NCI-H146 (cell line): ENCODE results near the gene COL4A2.

ENCODE experiments used
- DNase-seq: peaks from one replicate; lab custom pipeline; 2025; lab: John Stamatoyannopoulos, UW

Gene COL4A2

DNA sequence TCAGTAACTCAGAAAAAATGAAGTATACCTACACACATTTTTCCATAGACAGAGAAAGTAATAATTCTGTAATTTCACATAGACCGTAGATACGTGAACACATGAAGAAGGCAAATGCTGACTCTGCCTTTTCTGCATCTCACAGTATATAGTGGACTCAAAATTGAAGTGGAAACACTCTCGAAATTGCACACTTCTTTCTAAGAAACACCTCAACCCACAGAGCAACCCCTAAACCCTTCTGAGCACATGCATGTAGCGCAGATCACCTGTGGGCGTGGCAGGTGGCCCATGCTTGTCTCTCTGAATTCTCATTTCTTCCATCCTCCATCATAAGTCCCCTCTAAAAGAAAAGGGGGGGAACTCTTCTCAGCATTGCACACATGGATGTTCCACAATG lies 34.9 kb upstream of the COL4A2 start:
- DNase-seq: no peak

DNA sequence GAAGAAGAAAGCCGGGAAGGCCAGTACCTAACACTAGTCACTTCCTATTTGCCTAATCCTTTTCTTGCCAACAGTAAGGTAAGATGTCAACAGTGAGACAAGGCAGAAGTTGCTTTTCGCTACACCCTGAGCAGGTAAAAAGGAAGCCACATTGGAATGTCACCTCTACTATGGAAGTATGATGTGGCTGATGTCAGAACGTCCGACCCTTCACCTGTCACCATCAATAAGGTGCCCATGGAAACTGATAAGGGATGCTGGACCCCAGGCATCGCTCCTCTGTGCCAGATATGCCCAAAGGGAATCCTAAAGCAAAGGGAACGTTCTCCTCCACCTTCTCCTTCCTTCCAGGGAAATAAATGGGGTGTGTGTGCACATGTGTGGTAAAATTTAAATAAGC lies 34.4 kb upstream of the COL4A2 start:
- no peak for DNase-seq

DNA sequence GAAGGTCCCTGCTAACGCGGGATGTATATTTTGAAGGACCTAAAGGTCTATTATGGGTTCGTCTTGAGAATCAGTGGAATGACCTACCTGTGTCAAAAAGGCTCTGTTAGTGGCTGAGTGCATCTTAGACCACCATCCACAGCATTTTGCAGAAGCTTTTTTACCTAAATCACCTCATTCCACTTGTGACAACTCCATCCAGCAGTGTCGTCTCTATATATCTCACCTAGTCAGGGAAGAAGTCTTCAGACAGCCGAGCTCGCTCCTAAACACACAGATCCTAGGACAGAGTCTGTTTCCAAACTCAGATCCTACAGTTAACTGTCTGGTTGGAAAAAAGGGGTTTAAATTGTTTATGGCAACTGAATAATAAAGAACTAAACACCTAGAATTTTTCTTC lies 33.8 kb upstream of the COL4A2 start:
- no peak for DNase-seq

DNA sequence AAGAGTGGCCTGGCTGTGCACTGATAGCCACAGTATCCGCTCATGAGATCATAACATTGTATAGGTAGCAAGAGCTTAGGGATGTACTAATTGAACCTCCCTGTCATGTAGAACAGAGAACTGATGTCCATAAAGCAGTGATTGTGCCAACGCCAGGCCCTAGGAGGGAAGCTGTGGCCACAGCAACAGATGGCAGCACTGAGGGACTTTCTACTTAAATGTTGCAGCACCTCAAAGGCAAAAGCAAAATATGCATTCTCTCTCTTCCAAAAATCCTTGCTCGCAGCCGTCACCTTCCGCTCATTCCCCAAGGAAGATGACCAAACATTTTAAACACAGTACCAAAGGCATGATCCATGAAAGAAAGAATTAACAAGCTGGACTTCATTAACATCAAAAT lies 32.4 kb upstream of the COL4A2 start:
- no peak for DNase-seq

DNA sequence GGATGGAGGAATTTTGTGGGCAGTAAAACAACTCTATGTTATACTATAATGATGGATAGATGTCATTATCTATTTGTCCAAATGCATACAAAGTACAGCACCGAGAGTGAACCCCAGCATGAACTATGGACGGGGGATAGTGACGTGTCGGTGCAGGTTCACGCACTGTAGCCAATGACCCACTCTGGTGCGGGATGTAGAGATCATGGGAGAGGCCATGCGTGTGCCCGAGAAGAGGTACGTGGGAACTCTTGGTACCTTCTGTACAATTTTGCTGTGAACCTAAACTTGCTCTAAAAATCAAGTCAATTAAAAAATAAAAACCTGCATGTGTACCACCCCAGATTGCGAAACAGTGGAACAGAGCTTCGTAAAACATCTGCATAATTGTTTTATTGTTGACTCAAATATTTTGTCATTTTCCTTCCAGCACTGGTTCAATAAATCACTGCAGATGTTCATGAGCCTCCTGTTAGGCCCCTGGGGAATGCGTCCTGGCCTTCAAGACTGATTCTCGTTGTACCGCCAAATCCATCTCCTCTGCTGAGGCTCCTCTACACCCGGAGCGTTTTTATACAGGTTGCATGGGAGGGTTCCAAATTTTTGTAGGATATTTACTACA lies 31.0 kb upstream of the COL4A2 start:
- DNase-seq: no peak

DNA sequence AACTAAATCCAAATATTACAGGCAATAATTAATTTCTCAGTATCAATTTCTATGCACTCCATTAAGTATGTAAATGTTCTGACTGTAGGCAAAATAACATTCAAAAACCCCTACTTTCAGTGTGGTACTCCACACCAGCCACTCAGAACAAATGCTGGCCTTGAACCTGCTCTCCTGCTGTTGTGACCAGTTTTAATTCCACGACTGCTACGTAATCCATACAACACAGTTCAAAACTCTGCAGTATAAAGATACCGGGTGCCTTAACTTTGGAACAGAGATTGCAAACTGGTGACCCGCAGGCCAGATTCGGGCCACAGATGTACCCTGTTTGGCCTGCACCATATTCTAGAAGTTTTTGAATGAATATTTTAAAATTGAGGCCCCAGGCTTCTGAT lies 30.5 kb upstream of the COL4A2 start:
- DNase-seq: no peak

DNA sequence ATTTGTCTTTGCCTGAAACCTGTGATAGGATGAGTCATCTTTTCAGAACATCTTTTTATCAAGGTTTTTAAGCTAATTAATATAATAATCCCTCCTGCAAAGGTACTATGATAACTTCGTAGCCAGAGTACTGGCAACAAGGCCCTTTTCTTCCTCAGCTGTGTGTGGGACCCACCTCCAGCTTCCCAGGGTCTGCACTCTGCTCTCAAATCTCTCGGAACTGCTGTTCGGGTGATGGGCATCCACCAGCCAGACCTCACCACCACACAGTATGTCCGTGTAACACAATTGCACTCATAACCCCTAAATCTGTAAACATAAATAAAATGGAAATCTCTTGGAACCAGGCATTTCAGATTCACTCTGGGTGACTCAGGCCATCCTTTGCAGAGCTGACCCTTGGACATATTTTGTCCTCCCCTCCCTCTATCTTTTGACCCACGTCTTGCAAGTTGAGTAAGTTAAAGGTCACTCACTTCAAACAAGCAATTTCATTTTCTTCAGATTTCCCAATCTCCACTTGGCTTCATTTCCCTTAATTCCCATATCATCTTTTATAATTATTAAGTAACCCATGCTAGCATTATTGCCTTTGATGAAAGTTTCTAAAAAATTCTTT lies 29.6 kb upstream of the COL4A2 start:
- DNase-seq: no peak

DNA sequence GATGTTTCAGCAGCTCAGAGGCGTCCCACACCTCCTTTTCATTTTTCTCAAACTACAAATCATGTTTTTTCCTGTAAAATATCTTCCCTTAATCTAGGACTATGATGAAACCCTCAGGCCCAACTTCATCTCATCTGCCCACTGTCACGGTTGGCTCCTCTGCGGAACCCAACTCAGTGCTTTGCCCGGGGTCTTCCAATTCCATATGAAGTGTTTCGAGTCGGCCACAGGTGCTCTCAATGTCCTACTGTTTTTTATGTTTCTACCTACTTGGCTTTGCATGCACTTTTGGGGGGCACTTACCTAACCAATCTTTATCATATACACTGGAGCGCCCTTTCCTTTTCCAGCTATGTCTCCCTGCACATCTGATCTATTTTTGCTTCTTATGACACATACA lies 28.2 kb upstream of the COL4A2 start:
- no peak for DNase-seq

DNA sequence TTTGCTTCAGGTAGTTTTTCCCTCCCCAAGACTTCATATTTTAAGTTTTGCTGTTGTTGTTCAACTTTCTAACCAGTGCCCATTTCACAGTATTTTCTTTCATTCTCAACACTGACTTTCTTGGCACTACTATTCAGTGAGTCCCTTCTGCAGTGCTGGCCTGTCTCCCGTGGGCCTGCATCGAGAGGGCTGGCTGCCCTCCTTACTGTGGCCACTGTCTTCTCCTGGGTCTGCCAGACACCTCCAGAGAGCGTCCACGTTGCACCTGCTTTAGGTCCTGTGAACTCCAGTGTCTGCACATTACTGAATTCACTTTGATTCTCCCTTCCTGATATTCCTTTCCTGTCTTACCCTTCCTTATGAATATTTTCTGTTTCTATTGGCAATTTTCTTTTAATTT lies 27.4 kb upstream of the COL4A2 start:
- no peak for DNase-seq

DNA sequence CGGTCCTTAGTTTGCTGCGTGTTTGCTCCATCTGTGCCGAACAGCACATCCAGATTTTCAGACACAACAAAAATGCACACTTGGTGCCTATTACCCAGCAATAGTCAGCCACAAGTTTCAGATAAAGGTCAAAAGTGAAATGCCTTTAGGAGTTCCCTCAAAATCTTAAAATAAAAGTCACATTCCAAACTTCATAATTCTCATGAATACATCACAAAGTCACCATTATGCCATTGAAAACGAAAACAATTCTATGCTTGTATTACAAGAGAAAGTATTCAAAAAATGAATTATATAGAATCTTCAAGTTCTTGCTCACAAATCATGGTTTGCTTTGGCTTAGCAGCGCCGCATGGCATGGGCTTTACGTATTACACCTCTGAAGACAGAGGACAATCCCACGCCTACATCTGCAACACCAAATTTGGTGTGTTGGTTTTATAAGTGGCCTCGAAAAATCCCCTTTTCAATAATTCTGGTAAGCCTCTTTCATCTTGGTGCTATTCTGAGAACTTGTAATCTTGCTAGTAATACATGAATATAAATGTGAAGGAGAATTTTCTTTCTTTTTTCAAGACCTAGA lies 26.8 kb upstream of the COL4A2 start:
- DNase-seq: no peak

DNA sequence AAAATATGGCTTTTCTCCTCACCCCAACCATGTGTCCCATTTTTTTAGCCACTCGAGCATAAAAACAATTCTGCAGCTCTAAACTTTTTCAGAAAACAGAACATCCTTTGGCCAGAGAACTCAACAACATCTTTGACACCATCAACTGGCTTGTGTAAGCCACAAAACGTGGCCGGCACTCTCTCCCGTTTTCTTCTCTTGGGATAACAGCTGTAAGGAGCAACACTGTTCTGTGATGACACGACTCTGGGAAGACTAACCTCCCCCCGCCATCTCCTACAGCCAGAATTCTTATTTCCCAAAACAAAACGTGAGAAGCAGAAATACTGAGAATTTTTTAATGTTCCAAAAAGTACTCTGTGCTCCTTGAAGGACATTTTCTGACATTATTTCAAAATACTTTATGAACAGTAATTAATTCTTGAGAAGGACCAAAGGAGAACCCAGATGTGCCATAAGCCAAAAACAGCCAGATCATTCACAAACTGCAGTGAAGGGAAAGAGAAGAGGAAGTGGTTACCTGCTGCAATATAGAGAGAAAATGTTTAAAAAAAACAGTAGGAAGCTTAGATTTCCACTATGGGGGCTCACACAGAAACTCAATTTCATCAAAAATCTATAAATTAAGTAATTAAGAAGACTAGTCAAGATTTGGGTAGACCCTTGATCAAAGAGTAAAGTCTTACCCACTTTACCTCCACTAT lies 25.9 kb upstream of the COL4A2 start:
- no peak for DNase-seq

DNA sequence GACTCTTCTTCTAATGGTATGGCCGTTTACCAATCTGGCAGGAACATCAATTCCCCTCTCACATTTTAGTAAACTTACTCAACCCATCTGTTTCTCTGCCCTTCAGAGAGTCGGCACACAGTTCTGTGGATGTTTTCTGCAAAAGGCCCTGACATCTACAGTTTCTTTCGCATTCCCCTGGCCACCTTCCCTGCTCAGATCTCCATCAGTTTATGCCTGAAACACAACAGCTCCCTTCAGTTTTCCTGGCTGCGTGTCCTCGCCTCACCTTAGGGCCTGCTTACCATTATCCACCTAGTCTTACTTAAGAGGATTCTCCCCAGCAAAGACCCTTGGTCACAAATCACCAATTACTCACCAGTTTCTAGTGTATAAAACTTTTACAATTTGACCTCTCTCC lies 25.3 kb upstream of the COL4A2 start:
- no peak for DNase-seq

DNA sequence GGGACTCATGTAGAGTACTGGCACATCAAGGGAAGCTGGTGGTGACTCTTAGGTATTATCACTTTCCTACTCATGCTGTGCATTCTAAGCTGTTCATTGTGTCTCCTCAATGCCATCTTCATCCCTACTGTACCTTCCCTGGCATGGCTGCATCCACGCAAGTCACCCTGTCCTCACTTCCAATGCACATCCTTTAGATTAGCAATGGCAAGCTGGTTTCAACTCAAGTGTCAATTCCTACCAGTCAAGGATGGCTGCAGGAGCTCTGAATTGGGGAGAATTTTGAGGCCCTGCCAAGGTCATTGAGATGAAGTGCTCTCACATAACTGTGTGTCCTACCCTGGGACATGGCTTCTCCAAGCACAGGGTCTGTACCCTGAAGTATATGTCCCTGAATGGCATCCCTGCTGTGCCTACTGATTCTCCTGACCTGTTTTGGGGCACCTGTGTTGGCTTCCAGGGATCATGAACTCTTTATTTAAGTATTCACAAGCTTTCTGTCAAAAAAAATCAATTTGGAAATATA lies 24.7 kb upstream of the COL4A2 start:
- no peak for DNase-seq

DNA sequence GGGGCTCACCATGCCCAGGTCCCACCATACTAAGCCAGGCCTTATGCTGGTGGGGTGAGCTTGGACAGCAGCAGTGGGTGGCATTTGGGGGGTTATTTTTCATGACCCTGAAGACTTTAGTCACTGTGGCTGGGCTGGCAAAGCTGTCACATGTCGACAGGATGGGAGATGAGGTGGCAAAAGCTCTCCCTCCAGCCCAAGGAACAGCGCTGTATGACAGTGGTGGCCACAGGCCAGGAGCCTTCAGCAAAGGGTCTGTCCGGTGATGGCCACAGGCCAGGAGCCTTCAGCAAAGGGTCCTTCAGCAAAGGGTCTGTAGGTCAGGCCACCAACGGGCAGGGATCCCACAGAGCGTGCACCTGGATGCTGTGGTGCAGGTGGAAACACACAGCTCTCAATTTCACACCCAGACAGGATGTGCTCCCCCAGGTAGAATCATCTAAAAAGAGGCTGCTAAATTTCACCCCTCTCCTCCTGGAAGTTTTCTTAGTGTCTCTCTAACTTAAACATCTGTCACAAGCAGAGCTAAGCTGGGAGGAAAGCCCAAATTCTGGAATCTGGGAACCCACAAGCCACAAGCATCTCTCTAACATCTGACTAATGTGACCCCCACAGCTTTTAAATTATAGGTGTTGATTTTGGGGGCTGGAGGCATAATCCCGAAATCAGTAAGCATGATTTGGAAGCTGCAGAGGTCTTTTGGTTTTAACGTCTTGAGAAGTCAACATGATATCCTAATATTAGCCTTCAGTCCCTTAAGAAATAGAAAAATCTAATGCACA lies 23.2 kb upstream of the COL4A2 start:
- DNase-seq: no peak

DNA sequence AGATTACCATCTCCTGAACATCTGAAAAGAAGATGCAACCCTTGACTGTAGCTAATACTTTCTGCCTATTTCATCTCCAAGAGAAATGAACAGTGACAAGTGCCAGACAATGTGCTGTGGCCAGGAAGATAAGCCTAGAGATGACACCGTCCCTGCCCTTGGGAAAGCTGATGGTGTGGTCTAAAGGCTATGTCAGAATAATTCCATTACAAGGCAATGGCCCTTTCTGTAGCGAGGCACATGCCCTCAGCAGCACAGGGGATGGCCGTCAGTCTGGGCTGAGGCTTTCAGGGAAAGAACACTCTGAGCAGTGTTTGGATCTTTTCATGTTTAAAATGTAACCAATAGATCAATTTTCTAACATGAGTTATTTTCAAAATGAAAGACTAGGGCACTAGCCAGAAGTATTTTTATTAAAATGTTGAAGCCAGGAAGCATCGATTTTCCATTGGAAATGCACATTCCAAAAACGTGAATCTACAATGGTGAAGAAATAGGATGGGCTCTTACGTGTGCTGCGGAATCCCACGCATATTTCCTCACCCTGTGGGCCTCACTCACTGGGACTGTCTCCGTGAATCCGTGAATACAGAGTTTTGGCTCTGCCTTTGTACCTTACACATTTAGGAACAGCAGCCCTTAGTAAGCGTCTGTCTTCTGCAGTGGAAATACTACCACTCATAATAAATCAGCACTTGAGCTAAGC lies 22.2 kb upstream of the COL4A2 start:
- no peak for DNase-seq

DNA sequence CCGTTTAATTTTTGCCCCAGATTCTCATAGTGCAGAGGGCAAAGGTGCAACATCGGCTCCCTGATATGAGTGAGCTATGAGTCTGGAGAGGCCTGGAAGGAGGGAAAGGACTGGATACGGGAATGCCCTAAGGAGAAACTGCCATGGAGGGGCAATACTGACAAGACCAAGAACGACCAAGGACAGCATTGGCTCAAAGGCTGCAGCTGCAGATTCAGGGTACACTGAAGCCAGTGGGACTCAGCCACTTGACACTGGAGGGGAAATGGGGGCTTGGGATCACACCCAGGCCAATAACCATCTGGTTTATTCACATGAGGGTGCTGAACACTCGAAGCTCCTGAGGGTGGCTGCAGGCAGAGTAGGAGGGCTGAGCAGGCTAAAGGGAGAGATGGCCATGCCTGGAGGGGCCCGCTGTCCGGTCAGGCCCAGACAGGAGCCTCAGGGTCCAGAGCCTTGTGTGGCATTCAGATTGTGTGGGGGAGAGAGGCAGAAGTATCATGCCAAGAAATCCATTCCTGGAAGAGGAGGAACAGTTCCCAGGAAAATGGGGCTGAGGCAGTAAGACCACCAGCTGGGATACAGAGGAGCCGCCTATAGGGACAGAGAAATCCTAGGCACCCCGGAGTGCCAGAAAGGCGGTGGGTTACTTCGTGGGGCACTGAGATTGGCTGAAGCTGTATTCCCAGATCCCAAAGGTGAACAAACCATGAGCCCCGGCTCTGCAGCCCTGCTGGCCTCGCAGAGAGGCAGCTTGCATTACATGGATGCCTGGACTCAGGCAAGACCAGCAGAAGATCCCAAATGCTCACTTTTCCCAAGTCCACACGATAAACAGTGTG lies 20.9 kb upstream of the COL4A2 start:
- DNase-seq: no peak

DNA sequence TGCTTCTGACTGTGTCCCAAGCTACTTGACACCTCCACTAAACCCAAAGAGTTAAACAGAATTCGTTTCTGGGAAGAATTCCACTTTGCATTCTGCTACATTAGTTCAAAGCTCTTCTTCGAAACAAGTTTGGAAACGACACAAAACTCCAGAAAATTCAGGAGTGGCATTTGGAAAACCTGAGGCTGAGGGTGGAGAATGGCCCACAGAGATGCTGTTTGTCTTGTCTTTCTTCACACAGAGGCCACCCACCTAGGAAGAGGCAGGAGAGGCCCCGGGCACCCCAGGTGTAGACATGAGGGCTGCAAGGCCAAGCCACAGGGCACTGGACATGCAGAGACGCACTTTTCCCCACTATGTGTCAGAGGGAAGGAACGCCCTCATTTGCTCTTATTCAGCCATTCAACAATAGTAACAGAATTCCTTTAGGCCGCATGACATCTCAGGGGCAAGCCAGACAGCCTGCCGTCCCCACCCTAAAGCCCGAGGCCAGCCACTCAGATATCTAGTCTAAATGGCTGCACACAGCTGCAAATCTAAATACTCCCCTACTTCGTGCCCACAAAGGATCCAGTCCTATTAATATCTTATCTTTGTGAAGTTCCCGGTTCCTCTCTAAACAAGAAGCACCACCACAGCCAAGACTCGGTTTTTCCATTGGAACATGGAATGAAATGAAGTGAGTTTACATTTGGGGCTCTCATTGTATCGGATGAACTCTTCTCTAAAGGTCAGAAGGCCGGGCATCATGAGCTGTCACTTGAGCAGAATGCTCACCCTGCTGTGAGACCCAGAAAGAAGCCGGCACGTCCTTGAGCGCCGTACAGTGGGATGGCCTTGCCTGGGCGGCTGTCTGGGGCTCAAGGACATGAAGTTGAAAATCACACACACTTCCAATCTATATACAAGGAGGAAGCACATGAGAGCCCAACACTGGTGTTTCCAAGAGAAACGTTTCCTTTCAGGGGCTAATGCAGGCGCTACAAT lies 20.0 kb upstream of the COL4A2 start:
- no peak for DNase-seq

DNA sequence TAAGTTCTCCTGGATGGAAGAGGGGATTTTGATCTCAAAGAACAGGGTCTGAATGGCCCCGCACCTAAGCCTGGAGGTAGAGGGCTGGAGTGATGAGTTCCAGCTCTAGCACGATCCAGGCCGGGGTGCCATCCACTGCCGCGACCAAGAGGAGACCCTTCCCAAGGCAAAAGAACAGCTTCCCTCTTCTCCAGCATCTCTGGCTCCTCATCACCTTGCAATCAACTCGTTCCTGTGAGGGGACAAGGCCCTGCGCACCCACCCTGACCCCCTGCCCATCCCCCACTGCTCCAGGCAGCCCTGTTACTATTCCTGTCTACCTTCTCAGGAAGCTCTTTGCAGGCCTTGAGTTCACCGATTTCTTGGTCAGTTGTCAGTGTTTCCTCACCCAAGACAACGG lies 17.9 kb upstream of the COL4A2 start:
- no peak for DNase-seq

DNA sequence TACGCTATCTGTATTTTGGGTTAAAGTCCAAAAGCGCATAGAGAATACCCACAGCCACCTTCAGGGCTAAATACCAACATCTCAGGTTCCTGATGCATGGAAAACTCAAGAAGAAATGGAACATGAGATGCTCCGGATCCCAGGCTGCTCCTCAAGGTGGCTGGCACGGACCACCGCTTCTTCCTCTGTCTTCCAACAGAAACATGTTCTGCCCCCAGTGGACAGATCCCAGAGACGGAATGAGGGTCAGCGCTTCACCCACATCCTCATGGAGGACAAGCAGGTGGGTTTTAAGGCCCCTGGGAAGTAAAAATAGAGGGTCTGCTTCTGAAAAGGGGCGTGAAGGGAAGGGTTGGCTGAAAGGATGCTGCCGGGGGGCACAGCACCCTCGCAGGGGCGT lies 17.4 kb upstream of the COL4A2 start:
- DNase-seq: no peak

DNA sequence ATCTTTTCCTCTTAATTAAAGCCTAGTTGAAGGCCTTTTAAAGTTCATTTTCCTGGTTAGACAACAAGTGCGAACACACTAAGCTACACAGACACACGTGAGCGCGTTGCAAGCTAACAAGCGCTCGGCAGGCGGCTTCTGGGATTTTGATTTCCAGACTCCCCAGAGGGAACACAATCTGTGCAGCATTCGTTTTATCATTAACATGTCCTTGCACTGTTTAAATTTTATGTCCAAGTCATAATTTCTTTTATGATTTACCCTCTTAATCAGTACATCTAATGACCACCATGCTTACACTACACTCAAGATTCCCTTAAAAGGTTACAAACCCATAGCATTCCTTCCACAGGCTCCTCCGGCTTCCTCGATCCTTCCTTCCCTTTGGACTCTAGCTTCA lies 16.9 kb upstream of the COL4A2 start:
- DNase-seq: no peak
